GM19438 (cell line): ENCODE data around the gene MAST4.
A peak's percentile ranks its signal among the peaks of the same experiment; 100 is the strongest.

Source experiments
- ATAC-seq: cut with Tn5 transposase; IDR thresholded peaks from one replicate; pipeline ENCODE4 v1.9.1; 2021; ENCODE audit warnings: low read depth; ENCODE audit not compliant: unreplicated experiment

MAST4 gene

GRCh38 chr5:66939094-66939493 is 342.9 kb downstream of the MAST4 start:
- no peak for ATAC-seq

GRCh38 chr5:66945389-66946349 is 349.5 kb downstream of the MAST4 start:
- ATAC-seq: peak; percentile 89

- no peak for ATAC-seq
These were observed 351.3 kb downstream of the MAST4 start for GRCh38 chr5:66947458-66947857.

GRCh38 chr5:66949066-66949465 is 352.9 kb downstream of the MAST4 start:
- ATAC-seq: no peak

GRCh38 chr5:66952153-66952552 is 356.0 kb downstream of the MAST4 start:
- ATAC-seq: no peak

GRCh38 chr5:66956439-66956838 is 360.2 kb downstream of the MAST4 start:
- ATAC-seq: no peak

GRCh38 chr5:66958201-66958979 is 362.2 kb downstream of the MAST4 start:
- ATAC-seq: no peak

GRCh38 chr5:66958980-66959641 is 362.9 kb downstream of the MAST4 start:
- ATAC-seq: no peak

GRCh38 chr5:66959653-66960052 is 363.5 kb downstream of the MAST4 start:
- no peak for ATAC-seq

- ATAC-seq: no peak
These were observed 364.4 kb downstream of the MAST4 start for GRCh38 chr5:66960369-66961137.

- ATAC-seq: no peak
These were observed 367.4 kb downstream of the MAST4 start for GRCh38 chr5:66963559-66963971.

GRCh38 chr5:66966439-66966838 is 370.2 kb downstream of the MAST4 start:
- ATAC-seq: no peak

- ATAC-seq: no peak
These were observed 370.9 kb downstream of the MAST4 start for GRCh38 chr5:66967102-66967501.

- no peak for ATAC-seq
These were observed 371.7 kb downstream of the MAST4 start for GRCh38 chr5:66967826-66968262.

- ATAC-seq: no peak
These were observed 373.3 kb downstream of the MAST4 start for GRCh38 chr5:66969484-66969883.

- ATAC-seq: no peak
These were observed 373.8 kb downstream of the MAST4 start for GRCh38 chr5:66969963-66970362.

- no peak for ATAC-seq
These were observed 375.8 kb downstream of the MAST4 start for GRCh38 chr5:66972004-66972403.

- no peak for ATAC-seq
These were observed 378.1 kb downstream of the MAST4 start for GRCh38 chr5:66974256-66974655.

- no peak for ATAC-seq
These were observed 379.9 kb downstream of the MAST4 start for GRCh38 chr5:66976108-66976507.

- ATAC-seq: no peak
These were observed 383.5 kb downstream of the MAST4 start for GRCh38 chr5:66979738-66980137.
